GM08714 (cell line): ENCODE measurements around the gene POFUT1.

ENCODE experiments used
- H3K4me3 ChIP-seq: fragments of 200-500 bp; sonication (Bioruptor generic); 2 replicates; pipeline ENCODE4 v1.5.1; 2014; ENCODE audit warnings: mild to moderate bottlenecking, low read length, inconsistent platforms
- ZNF274 ChIP-seq: IDR thresholded peaks from 2 replicates; pipeline ENCODE4 v1.6.1; 2012; ENCODE audit warnings: mild to moderate bottlenecking, low read depth, low read length

Gene POFUT1

DNA sequence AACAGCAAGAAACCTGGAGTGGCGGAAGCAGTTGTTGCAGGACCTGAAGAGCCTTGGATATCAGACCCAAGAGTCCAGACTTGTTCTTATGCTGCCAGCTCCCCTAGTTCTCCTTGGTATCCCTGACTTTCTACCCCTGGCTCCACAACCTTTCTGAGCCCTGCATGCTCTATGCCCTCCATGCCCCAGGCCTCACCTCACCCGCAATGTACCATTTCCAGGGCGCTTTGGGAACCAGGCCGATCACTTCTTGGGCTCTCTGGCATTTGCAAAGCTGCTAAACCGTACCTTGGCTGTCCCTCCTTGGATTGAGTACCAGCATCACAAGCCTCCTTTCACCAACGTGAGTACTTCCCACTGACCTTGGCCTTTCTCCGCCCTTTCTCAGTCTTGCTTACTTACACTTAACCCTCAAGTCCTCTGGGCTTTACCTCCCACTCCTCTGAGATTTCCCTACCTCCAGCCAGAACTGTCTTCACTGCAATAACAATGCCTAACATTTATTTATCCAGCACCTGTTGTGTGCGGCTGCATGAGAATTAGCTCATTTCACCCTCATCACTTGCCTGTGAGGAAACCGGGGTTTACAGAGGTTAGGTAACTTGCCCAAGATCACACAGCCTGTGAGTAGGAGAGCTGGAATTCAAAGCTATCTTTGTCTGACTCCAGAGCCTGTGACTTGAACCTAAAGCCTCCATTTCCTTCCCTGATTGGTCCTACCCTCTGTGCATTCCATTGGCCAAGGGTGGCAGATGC is 2.3 kb downstream of the POFUT1 start:
- H3K4me3 ChIP-seq: no peak overlapping the region
- no peak for TF ChIP-seq ZNF274

DNA sequence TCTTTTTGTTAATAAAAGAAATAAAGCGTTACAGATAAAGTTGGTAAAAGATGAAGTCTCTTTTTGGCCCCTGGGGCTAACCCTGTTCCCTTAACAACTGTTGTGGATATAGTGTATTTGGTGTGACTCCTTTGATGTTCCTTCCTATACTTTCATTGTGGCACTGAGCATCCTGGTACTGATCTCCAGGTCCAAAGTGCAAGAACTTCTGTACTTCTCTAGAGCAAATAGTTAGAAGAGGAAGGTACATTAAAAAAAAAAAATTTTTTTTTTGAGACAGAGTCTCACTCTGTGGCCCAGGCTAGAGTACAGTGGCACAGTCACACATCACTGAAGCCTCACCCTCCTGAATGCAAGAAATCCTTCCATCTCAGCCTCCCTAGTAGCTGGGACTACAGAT is 6.2 kb downstream of the POFUT1 start:
- no peak for TF ChIP-seq ZNF274
- H3K4me3 ChIP-seq: no peak overlapping the region

DNA sequence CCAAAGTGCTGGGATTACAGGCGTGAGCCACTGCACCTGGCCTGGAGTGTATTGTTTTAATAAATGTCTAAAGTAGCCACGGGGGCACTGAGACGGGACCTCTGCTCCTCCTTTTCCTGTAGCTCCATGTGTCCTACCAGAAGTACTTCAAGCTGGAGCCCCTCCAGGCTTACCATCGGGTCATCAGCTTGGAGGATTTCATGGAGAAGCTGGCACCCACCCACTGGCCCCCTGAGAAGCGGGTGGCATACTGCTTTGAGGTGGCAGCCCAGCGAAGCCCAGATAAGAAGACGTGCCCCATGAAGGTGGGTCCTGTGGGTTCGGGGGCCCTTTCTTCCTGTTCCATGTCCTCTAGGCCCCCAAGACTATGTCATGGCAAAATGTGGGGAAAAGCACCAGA is 7.5 kb downstream of the POFUT1 start:
- H3K4me3 ChIP-seq: no peak overlapping the region
- no peak for TF ChIP-seq ZNF274

DNA sequence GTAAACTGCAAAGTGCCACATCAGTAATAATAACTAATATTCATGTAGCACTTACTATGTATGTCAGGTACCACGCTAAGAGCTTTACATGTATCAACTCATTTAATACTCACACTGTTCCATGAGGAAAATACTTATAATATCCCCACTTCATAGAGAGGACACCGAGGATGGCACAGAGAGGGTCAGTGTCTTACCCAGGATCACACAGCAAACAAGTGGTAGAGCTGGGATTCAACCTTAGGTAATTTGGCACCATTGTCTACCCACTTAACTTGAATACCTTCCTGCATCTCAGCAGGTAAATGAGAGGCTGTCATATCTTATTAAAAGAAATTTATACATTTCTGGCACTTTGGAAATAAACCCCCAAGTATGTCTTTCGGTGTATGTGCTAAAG is 8.0 kb downstream of the POFUT1 start:
- TF ChIP-seq ZNF274: no peak
- no peak overlapping the region for H3K4me3 ChIP-seq

DNA sequence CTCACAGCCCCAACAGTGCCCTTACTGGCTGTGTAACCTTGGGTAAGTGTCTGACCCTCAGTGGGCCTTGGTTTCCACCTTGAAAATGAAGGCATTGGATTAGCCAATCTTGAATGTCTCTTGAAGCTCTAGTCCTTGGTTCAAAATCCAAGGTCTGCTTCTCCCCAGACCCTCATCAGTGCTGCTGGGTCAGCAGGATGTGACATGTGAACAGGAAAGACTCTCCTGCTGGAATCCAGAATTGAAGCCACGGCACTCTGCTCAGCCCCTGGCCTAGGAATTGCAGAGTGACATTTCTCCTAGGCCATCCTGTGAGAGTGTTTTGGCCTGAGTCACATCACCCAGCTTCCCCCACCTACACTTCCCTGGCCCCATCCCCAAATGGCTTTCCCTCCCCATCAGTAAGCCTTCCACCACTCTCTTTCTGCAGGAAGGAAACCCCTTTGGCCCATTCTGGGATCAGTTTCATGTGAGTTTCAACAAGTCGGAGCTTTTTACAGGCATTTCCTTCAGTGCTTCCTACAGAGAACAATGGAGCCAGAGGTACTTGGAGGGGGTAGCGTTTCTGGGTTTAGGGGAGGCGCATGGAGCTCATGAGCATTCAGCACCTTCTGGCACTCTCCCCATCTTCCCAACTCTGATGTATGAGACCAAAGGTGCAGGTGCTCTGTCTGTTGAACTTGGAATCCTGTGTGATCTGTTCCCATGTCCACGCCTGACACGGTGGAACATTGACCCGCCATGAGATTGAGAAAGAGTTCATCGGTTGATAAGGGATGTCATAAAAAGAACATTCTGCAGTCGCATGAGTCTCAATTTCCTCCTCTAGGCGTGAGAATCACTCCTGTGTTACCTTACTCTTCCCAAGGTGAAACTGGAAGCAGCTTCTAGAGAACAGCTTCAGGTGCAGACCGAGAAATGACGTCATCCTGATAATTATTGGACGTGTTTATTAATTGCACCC is 8.8 kb downstream of the POFUT1 start:
- H3K4me3 ChIP-seq: no peak overlapping the region
- no peak for TF ChIP-seq ZNF274

DNA sequence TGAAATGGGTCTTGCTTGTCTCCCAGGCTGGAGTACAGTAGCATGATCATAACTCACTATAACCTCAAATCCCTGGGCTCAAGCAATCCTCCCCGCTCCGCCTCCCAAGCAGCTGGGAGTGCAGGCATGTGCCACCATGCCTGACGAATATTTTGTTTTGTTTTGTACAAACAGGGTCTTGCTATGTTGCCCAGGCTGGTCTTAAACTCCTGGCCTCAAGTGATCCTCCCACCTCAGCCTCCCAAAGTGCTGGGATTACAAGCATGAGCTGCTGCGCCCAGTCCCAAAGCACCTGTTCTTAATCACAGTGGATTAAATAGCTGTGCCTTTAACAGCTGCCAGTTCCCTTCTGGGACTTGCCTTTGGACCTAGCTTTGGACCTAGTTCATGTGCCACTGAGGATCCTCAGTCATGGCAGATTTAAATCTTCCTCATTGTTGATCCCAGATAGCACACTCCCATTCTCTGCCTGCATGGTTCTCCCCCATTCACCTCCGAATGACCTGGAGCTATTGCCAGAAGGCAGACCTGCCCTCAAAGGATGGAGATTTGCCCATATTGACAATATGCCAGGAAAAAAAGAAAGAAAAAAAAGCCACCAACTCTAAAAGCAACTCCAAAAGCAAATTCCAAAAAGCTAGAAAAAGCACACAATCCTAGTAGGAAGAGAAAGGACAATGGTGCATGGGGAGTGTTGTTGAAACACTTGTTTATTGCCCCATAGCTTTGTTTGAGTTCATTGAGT is 10.6 kb downstream of the POFUT1 start:
- no peak for TF ChIP-seq ZNF274
- H3K4me3 ChIP-seq: no peak overlapping the region

DNA sequence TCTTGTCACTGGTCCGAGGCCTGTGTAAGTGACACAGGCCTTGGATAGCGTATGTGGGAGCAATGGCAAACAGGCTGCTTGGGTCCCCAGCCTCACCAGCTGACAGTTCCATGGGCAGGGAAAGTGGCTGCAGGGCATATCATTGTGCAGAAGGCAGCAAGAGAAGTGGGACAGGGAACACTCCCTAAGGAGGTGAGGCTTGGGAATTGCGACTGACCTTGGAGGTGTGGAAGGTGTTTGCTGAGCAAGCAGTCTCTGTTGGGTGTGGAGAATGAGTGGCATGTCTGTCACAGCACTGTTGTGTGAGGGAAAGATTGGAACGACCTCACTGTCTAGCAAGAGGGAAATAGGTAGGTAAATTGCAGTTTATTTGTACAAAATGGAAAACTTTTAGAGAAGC is 16.8 kb downstream of the POFUT1 start:
- H3K4me3 ChIP-seq: no peak overlapping the region
- TF ChIP-seq ZNF274: no peak

DNA sequence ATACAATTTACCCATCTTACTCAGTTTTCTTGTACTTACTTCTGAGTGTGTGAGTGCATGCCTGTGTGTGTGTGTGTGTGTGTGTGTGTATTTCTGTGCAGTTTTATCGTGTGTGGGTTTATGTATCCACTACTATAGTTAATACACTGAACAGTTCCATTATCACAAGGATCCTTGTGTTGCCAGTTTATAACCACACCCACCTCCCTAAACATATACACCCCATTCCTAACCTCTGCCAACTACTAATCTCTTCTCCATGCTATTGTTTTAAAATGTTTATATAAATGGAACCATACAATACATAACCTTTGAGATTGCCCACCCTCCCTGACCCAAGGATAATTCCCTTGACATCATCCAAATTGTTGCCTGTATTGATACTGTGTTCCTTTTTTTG is 18.7 kb downstream of the POFUT1 start:
- TF ChIP-seq ZNF274: no peak
- H3K4me3 ChIP-seq: no peak overlapping the region

DNA sequence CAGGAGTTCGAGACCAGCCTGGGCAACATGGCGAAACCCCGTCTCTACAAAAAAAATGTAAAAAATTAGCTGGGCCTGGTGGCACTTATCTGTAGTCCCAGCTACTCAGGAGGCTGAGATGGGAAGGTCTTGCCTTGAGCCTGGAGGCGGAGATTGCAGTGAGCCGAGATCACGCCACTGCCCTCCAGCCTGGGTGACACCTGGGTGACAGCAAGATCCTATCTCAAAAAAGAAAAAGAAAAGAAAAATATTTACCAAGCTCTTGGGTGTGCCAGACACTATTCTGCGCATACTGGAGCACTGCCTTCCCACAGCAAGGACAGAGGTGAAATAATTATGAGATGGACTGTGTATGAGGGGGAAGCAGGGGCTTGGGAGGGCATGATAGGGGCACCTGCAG is 19.6 kb downstream of the POFUT1 start:
- no peak overlapping the region for H3K4me3 ChIP-seq

DNA sequence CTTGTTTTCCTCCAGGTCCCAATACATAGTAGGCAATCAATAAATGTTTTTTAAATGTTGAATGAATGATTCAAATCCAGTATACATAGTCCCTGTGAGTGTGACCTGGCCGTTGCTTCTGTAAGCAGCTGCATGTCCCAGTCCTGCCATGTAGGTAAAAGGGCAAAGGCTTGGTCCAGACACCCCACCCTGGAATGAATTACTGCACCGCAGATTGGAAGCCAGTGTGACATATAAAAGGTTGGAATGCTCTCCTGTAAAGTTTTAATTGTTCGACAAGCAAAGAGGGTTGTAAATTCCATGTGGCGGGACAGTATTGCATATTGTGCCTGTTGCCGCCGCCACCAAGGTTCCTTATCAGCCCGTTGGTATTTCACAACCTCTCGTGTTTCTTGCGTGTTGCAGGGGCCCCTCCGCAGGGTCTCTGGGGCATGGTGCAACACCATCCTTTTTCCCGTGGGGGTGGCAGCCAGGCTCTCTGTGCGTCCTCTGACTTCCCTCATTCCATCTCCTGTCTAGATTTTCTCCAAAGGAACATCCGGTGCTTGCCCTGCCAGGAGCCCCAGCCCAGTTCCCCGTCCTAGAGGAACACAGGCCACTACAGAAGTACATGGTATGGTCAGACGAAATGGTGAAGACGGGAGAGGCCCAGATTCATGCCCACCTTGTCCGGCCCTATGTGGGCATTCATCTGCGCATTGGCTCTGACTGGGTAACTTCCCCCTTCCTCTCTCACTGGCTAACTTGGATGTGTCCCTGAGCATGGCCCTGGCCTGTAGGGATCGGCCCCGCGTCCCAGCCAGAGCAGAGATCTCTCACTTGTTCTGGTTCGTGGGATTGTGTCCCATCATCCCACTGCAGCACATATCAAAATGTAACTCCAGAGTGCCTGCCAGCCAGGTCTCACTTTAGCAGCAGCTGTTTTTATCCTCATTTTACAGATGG is 20.3 kb downstream of the POFUT1 start:
- H3K4me3 ChIP-seq: no peak overlapping the region
- no peak for TF ChIP-seq ZNF274

More for the DNA sequence above, 19.6 kb downstream of the POFUT1 start:
- no peak for TF ChIP-seq ZNF274

DNA sequence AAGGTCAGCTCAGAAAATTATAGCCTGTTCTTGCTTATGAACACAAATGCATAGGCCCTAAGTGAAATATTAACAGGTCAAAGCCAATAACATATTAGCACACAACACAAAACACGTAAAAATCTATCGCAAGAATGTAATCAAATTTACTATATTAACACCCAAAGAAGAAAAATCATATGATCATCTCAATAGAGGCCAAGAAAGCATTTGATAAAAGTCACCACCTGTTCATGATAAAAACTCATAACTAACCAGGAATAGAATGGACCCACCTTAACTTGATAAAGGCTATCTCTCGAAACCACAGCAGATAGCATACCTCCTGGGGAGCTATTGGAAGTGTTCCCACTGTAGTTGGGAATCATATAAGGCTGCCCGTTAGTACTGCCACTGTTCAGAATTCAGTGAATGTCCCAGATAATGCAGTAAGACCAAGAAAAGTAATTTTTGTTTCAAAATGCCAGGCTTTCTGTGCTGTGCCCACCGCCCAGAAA is 21.6 kb downstream of the POFUT1 start:
- H3K4me3 ChIP-seq: no peak overlapping the region
- TF ChIP-seq ZNF274: no peak

DNA sequence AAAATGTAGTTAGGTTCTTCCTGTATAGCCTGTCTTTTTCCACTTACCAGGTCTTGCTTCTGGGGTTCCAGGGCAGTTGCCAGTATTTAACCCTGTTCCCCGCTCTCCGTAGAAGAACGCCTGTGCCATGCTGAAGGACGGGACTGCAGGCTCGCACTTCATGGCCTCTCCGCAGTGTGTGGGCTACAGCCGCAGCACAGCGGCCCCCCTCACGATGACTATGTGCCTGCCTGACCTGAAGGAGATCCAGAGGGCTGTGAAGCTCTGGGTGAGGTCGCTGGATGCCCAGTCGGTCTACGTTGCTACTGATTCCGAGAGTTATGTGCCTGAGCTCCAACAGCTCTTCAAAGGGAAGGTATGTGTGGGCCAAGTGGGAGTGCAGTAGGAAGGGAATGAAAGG is 23.0 kb downstream of the POFUT1 start:
- H3K4me3 ChIP-seq: no peak overlapping the region
- TF ChIP-seq ZNF274: no peak

DNA sequence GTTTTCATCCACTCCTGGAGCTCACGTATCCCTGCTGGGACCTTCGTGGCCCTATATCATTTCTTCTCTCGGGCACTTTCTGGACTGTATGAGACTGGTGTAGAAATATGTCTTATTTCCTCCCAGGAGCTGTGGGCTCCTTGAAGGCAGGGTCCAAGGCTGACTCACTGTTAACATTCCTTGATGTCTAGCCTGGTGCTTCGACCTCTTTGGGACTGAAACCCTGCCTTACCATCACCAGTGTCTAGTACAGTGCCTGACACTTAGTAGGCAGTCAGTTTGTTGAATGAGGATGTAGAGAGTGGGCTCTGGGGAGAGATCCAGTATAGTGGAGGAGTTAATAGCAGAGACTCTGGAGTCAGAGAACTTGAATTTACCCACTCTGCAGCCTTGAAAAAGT is 23.6 kb downstream of the POFUT1 start:
- no peak for TF ChIP-seq ZNF274
- H3K4me3 ChIP-seq: no peak overlapping the region

DNA sequence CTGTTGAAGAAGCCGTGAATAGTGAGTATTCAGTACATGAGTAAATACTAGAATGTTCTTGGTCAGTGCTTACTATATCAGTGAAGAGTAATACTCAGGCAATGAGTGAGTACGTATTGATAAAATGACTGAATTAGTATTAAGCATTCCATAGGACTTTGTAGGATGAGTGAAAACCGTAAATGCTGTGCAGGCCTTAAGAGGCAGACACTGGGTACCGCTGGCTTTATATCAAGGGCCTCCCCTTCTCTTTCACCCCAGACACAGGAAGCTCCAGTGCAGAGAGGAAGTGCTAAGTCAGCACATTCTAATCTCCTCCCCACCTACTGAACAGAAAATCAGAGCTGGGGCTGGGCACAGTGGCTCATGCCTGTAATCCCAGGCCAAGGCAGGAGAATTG is 24.2 kb downstream of the POFUT1 start:
- no peak for TF ChIP-seq ZNF274
- H3K4me3 ChIP-seq: no peak overlapping the region
